KMS-11 (cell line): ENCODE measurements around the gene MEIOSIN.
"Not testable (repeated sequence)": the region's sequence is repeated elsewhere in the genome, so short reads cannot be mapped to it uniquely, and the experiment has no call there.

ENCODE experiments used
- H2AFZ ChIP-seq: fragments of 200-600 bp; sonication (generic); 2 replicates; pipeline ENCODE4 v1.6.1; 2016; ENCODE audit warnings: antibody characterized with exemption, mixed run types, low read depth
- H3K27ac ChIP-seq: fragments of 200-600 bp; sonication (generic); 2 replicates; pipeline ENCODE4 v1.6.1; 2016; ENCODE audit warnings: mild to moderate bottlenecking, mixed run types
- H3K27me3 ChIP-seq: fragments of 200-600 bp; sonication (generic); 2 replicates; pipeline ENCODE4 v1.6.1; 2017; ENCODE audit warnings: mild to moderate bottlenecking, low read depth, mixed run types, moderate library complexity; ENCODE audit not compliant: insufficient read depth
- H3K36me3 ChIP-seq: fragments of 200-600 bp; sonication (generic); 2 replicates; pipeline ENCODE4 v1.6.1; 2017; ENCODE audit warnings: mild to moderate bottlenecking, mixed run types; ENCODE audit not compliant: insufficient read depth
- H3K4me1 ChIP-seq: fragments of 200-600 bp; sonication (generic); 2 replicates; pipeline ENCODE4 v1.6.1; 2016; ENCODE audit warnings: mild to moderate bottlenecking, low read depth, mixed run types; ENCODE audit not compliant: poor library complexity, severe bottlenecking
- H3K4me2 ChIP-seq: fragments of 200-600 bp; sonication (generic); 2 replicates; pipeline ENCODE4 v1.7.0; 2016; ENCODE audit warnings: mild to moderate bottlenecking, mixed run types
- H3K4me3 ChIP-seq: fragments of 200-600 bp; sonication (generic); IDR thresholded peaks from 2 replicates; pipeline ENCODE4 v1.6.1; 2017; ENCODE audit warnings: low read depth, low read length, mixed read lengths; ENCODE audit not compliant: insufficient read depth
- H3K79me2 ChIP-seq: fragments of 200-600 bp; sonication (generic); 2 replicates; pipeline ENCODE4 v1.6.1; 2016; ENCODE audit warnings: low read depth, mixed run types; ENCODE audit not compliant: insufficient read depth
- H3K9ac ChIP-seq: fragments of 200-600 bp; sonication (generic); 2 replicates; pipeline ENCODE4 v1.6.1; 2016; ENCODE audit warnings: mild to moderate bottlenecking, mixed run types
- H4K20me1 ChIP-seq: fragments of 200-600 bp; sonication (generic); 2 replicates; pipeline ENCODE4 v1.6.1; 2016; ENCODE audit warnings: mild to moderate bottlenecking, mixed run types; ENCODE audit not compliant: insufficient read depth
- CTCF ChIP-seq: fragments of 200-600 bp; sonication (generic); conservative IDR thresholded peaks from 2 replicates; pipeline ENCODE4 v1.6.1; 2017; ENCODE audit warnings: low read depth, mild to moderate bottlenecking, antibody characterized with exemption, low read length, moderate library complexity, mixed read lengths

Gene MEIOSIN

GRCh38 chr19:45798995-45799517 lies 65.8 kb downstream of the MEIOSIN start:
- no peaks in the 10 kb centered on the region for H4K20me1 ChIP-seq
- no peak overlapping the region for H3K9ac ChIP-seq
- TF ChIP-seq CTCF, result peak; percentile 89
- no peak overlapping the region for H3K27ac ChIP-seq
- no peaks in the 10 kb centered on the region for H3K36me3 ChIP-seq
- 0 out of 2 replicates have a peak, but pooled peaks cover 3% of the 10 kb centered on the region for H3K27me3 ChIP-seq
- H3K4me1 ChIP-seq, result peaks cover 16% of the 10 kb centered on the region
- H3K4me3 ChIP-seq, result no peak overlapping the region
- no peaks in the 10 kb centered on the region for H3K79me2 ChIP-seq
- H3K4me2 ChIP-seq, result peak overlapping the region; percentile 33; the same call in 1 of the 2 replicates
- peak overlapping the region; percentile 19; the same call in 1 of the 2 replicates for H2AFZ ChIP-seq

- H3K4me3 ChIP-seq, H4K20me1 ChIP-seq, H3K9ac ChIP-seq, H3K79me2 ChIP-seq, H2AFZ ChIP-seq, H3K36me3 ChIP-seq, H3K27me3 ChIP-seq, H3K27ac ChIP-seq: not testable (repeated sequence)
- Histone ChIP-seq H3K4me2 (peak overlapping the region; percentile 33; the same call in 1 of the 2 replicates), H3K4me1 (peaks cover 16% of the 10 kb centered on the region)
Observed at GRCh38 chr19:45799541-45799940, 66.3 kb downstream of the MEIOSIN start.

GRCh38 chr19:45800070-45800553 lies 66.9 kb downstream of the MEIOSIN start:
- no peak for TF ChIP-seq CTCF
- Histone ChIP-seq H3K79me2 (no peaks in the 10 kb centered on the region), H3K4me3 (no peak overlapping the region), H3K27me3 (no peaks in the 10 kb centered on the region), H3K4me2 (no peak overlapping the region), H3K9ac (no peak overlapping the region), H2AFZ (no peak overlapping the region), H4K20me1 (no peaks in the 10 kb centered on the region), H3K36me3 (no peaks in the 10 kb centered on the region), H3K27ac (no peak overlapping the region), H3K4me1 (peaks cover 16% of the 10 kb centered on the region)

- Histone ChIP-seq H3K79me2 (no peaks in the 10 kb centered on the region), H3K4me3 (no peak overlapping the region), H3K36me3 (no peaks in the 10 kb centered on the region), H4K20me1 (no peaks in the 10 kb centered on the region), H3K4me1 (peaks cover 16% of the 10 kb centered on the region), H3K27ac (no peak overlapping the region), H2AFZ (no peak overlapping the region), H3K27me3 (no peaks in the 10 kb centered on the region), H3K9ac (no peak overlapping the region), H3K4me2 (no peak overlapping the region)
- no peak for TF ChIP-seq CTCF
Observed at GRCh38 chr19:45801603-45802175, 68.5 kb downstream of the MEIOSIN start.
